Keratinocyte (primary cell): Measurements from ENCODE around the gene MAG. TPM values are rescaled to one million over a fixed set of nuclear protein-coding genes. Genes with fewer than 3 reads are reported as not detected.

Source experiments
- DNase-seq: peaks from one replicate; pipeline ENCODE4 v3.0.0-alpha.2; 2011; ENCODE audit warnings: low read depth, missing footprints, low spot score
- FAIRE-seq: peaks from 2 replicates; lab custom pipeline; 2011; peaks lifted over from hg19 to GRCh38; lab: Jason Lieb, UNC
- H2AFZ ChIP-seq: 2 replicates; pipeline ENCODE4 v1.6.0; 2012; ENCODE audit warnings: low read length, control low read depth, inconsistent platforms; ENCODE audit not compliant: control insufficient read depth
- H3K27ac ChIP-seq: 2 replicates; pipeline ENCODE4 v1.5.1; 2011; ENCODE audit warnings: low read length; ENCODE audit not compliant: control insufficient read depth, insufficient read depth
- H3K27me3 ChIP-seq: 3 replicates; pipeline ENCODE4 v1.6.0; 2011; ENCODE audit warnings: low read length; ENCODE audit not compliant: control insufficient read depth, insufficient read depth; ENCODE audit errors: extremely low read depth
- H3K36me3 ChIP-seq, 2 experiments: 2 replicates in 1 of 2; 3 replicates in 1 of 2; pipeline ENCODE4 v1.5.1; 2011; ENCODE audit warnings: low read length in 2 of 2, mild to moderate bottlenecking in 1 of 2; ENCODE audit not compliant: control insufficient read depth in 2 of 2, insufficient read depth in 2 of 2; ENCODE audit errors: extremely low read depth in 1 of 2
- H3K4me1 ChIP-seq: 3 replicates; pipeline ENCODE4 v1.5.1; 2011; ENCODE audit warnings: low read length; ENCODE audit not compliant: control insufficient read depth, insufficient read depth; ENCODE audit errors: extremely low read depth
- H3K4me2 ChIP-seq: 3 replicates; pipeline ENCODE4 v1.6.0; 2011; ENCODE audit warnings: low read depth, low read length; ENCODE audit not compliant: control insufficient read depth, insufficient read depth; ENCODE audit errors: extremely low read depth
- H3K4me3 ChIP-seq, 3 experiments: fragments of 200-600 bp in 1 of 3; sonication (generic) in 1 of 3; 2 replicates in 2 of 3; 3 replicates in 1 of 3; pipeline ENCODE4 v1.5.1; 2011 to 2016; ENCODE audit warnings: low read length in 3 of 3, mild to moderate bottlenecking in 3 of 3, control low read depth in 2 of 3, inconsistent platforms in 1 of 3, low read depth in 1 of 3, mixed read lengths in 1 of 3, mixed run types in 1 of 3, moderate library complexity in 1 of 3; ENCODE audit not compliant: control insufficient read depth in 2 of 3, insufficient read depth in 2 of 3; ENCODE audit errors: extremely low read depth in 1 of 3
- H3K79me2 ChIP-seq: 2 replicates; pipeline ENCODE4 v1.6.0; 2012; ENCODE audit warnings: low read length; ENCODE audit not compliant: control insufficient read depth, insufficient read depth
- H3K9ac ChIP-seq: 3 replicates; pipeline ENCODE4 v1.6.0; 2011; ENCODE audit warnings: low read length; ENCODE audit not compliant: control insufficient read depth, insufficient read depth; ENCODE audit errors: extremely low read depth
- H3K9me1 ChIP-seq: 3 replicates; pipeline ENCODE4 v1.6.0; 2011; ENCODE audit warnings: low read length; ENCODE audit not compliant: control insufficient read depth, insufficient read depth; ENCODE audit errors: extremely low read depth
- H3K9me3 ChIP-seq: 2 replicates; pipeline ENCODE4 v1.5.1; 2012; ENCODE audit warnings: low read depth, low read length; ENCODE audit not compliant: control insufficient read depth
- H4K20me1 ChIP-seq: 3 replicates; pipeline ENCODE4 v1.6.0; 2011; ENCODE audit warnings: low read length; ENCODE audit not compliant: control insufficient read depth, insufficient read depth; ENCODE audit errors: extremely low read depth
- CTCF ChIP-seq, 3 experiments: IDR thresholded peaks in 1 of 3; conservative IDR thresholded peaks in 1 of 3; optimal IDR thresholded peaks in 1 of 3; 2 replicates in 2 of 3; 3 replicates in 1 of 3; pipeline versions ENCODE3 to v1.5.1; 2011; ENCODE audit warnings: low read length in 3 of 3, mild to moderate bottlenecking in 3 of 3, moderate library complexity in 2 of 3, control low read depth in 1 of 3, inconsistent platforms in 1 of 3; ENCODE audit not compliant: insufficient read depth in 2 of 3; ENCODE audit errors: extremely low read depth in 1 of 3
- EZH2 ChIP-seq: IDR thresholded peaks from one replicate; pipeline ENCODE4 v1.6.1; 2012; ENCODE audit warnings: inconsistent platforms, mild to moderate bottlenecking, low read length, moderate library complexity
- dilution Hi-C: fragments of 300-500 bp; cut with MboI; formaldehyde crosslinking; loops from one replicate; pipeline ENCODE4 v1.7.0; 2020; ENCODE audit warnings: low sequenced_read_pairs; ENCODE audit not compliant: extremely low pct_ligation_motif_present
- polyA plus RNA-seq, 5 experiments: library from polyadenylated mRNA; depleted of rRNA in 3 of 5; stranded (reverse) in 3 of 5; stranded (forward) in 1 of 5; unstranded in 1 of 5; fragments of >200 nt; gene quantifications; 1 replicate in 1 of 5; 2 replicates in 3 of 5; 3 replicates in 1 of 5; pipeline versions ENCODE4 v1.2.1 to v1.2.3, GENCODE V29; 2011 to 2012; ENCODE audit warnings: missing spikeins in 2 of 5, low read depth in 1 of 5, low replicate concordance in 1 of 5

The MAG gene
- polyA plus RNA-seq, 1 donor (not counting 4 experiments of a cell fraction or from before 2014, with no cell fraction given): not detected

- no peak overlapping the region for H3K4me3 ChIP-seq
- no peak for TF ChIP-seq CTCF (optimal IDR thresholded peaks at IDR 0.05 in 1 of 3, IDR thresholded peaks at IDR 0.05 in 1 of 3, conservative IDR thresholded peaks at IDR 0.05 in 1 of 3; ENCODE audit: extremely low read depth in 1 of 3, insufficient read depth in 2 of 3, low read length in 3 of 3)
- TF ChIP-seq EZH2: no peak
Measured at GRCh38 chr19:35281303-35281702, 10.7 kb upstream of the MAG start.

DNA sequence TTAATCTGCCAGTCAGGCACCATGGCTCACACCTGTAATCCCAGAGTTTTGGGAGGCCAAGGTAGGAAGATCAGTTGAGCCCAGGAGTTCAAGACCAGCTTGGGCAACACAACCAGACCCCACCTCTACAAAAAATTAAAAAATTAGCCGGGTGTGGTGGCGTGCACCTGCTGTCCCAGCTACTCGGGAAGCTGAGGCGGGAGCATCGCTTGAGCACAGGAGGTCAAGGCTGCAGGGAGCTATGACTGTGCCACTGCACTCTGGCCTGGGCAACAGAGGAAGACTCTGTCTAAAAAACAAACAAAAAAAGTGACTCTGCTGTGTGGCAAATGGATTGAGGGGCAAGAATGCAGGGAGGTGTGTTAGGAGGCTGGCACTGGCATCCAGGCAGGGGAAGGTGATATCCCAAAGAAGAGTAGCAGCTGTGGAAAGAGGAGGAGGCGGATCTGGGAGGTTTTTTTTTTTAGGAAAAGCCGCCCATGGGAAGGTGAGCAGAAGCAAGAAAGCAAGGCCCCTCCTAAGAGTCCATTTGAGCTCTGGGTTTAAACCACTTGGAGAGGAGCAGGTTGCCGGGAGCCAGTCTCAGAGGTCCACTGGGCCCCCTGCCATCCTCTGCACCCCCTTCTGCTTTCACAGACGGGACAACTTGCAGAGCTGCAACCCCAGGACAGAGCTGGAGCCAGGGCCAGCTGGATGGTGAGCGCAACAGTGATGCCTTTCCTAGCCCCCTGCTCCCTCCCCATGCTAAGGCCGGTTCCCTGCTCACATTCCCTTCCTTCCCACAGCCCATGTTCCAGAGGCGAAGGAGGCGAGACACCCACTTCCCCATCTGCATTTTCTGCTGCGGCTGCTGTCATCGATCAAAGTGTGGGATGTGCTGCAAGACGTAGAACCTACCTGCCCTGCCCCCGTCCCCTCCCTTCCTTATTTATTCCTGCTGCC, 7.5 kb upstream of the MAG start:
- no peaks in the 10 kb centered on the region for H3K9me3 ChIP-seq
- no peaks in the 10 kb centered on the region for H3K9me1 ChIP-seq
- DNase-seq (no peak), FAIRE-seq (no peak)
- peaks cover 7% of the 10 kb centered on the region for H3K4me1 ChIP-seq
- H3K36me3 ChIP-seq: peaks cover 0 to 2% of the 10 kb centered on the region in 2 experiments
- H3K79me2 ChIP-seq: no peaks in the 10 kb centered on the region
- no peak overlapping the region for H2AFZ ChIP-seq
- no peak for TF ChIP-seq CTCF (optimal IDR thresholded peaks at IDR 0.05 in 1 of 3, IDR thresholded peaks at IDR 0.05 in 1 of 3, conservative IDR thresholded peaks at IDR 0.05 in 1 of 3; ENCODE audit: extremely low read depth in 1 of 3, insufficient read depth in 2 of 3, low read length in 3 of 3)
- TF ChIP-seq EZH2: no peak
- no peak overlapping the region for H3K4me2 ChIP-seq
- no peak overlapping the region for H3K4me3 ChIP-seq
- H3K27ac ChIP-seq: no peak overlapping the region
- peaks cover 22% of the 10 kb centered on the region for H3K27me3 ChIP-seq
- no peaks in the 10 kb centered on the region for H4K20me1 ChIP-seq
- dilution Hi-C loops: no loop called here
- no peak overlapping the region for H3K9ac ChIP-seq

More at GRCh38 chr19:35281303-35281702, 10.7 kb upstream of the MAG start:
- H2AFZ ChIP-seq: no peak overlapping the region
- H3K4me2 ChIP-seq: no peak overlapping the region
- H3K27ac ChIP-seq: no peak overlapping the region
- no peak overlapping the region for H3K9ac ChIP-seq
- no peak for DNase-seq
- peaks cover 7% of the 10 kb centered on the region for H3K4me1 ChIP-seq
- no peaks in the 10 kb centered on the region for H3K79me2 ChIP-seq
- H3K27me3 ChIP-seq: peaks cover 22% of the 10 kb centered on the region
- dilution Hi-C loops: no loop called here
- no peak for FAIRE-seq
- H3K36me3 ChIP-seq: peaks cover 4 to 12% of the 10 kb centered on the region in 2 experiments
- no peaks in the 10 kb centered on the region for H3K9me1 ChIP-seq
- H3K9me3 ChIP-seq: no peaks in the 10 kb centered on the region
- no peaks in the 10 kb centered on the region for H4K20me1 ChIP-seq
